HCT116 (cell line): ENCODE data around the gene CFAP410. TPM values are rescaled to one million over a fixed set of nuclear protein-coding genes. Genes with fewer than 3 reads are reported as not detected.

Source experiments
- ATAC-seq: fragments of 200-7000 bp; cut with Tn5 transposase; 2 replicates; pipeline ENCODE4 v1.9.1; 2020; ENCODE audit warnings: mild to moderate bottlenecking, moderate library complexity
- BruUV-seq: library from RNA; stranded (reverse); fragments of 400-500 nt; replicated peaks from 2 replicates; lab custom pipeline; 2021; lab: Mats Ljungman, UMichigan
- CTCF ChIA-PET: fragments of 300-600 bp; sonication (Branson Sonifier 250); formaldehyde crosslinking; loops from one replicate; lab custom pipeline; 2021; ENCODE audit warnings: antibody characterized with exemption; lab: Charles Lee
- POLR2A ChIA-PET: fragments of 300-600, 350-600 bp; sonication (Branson Sonifier 250); formaldehyde crosslinking; loops from one replicate; lab custom pipeline; 2021; ENCODE audit warnings: antibody characterized with exemption; lab: Charles Lee
- RAD21 ChIA-PET, 2 experiments: fragments of 300-600 bp; sonication (Branson Sonifier 250); formaldehyde crosslinking; loops; one replicate each; lab custom pipeline; 2023; ENCODE audit warnings: low total read pairs in 2 of 2; ENCODE audit not compliant: uncharacterized antibody in 2 of 2, unreplicated experiment in 2 of 2, low non-redundant PET in 1 of 2; lab: Charles Lee
- DNase-seq: peaks from one replicate; pipeline ENCODE4 v3.0.0-alpha.2; 2010; ENCODE audit warnings: low read depth, low spot score
- H2AFZ ChIP-seq: fragments of 200-600 bp; shearing (Covaris generic), sonication (generic); 2 replicates; pipeline ENCODE4 v1.6.1; 2017; ENCODE audit warnings: low read depth, mixed run types, mixed read lengths, antibody characterized with exemption, low read length; ENCODE audit not compliant: poor library complexity, severe bottlenecking
- H3K27ac ChIP-seq: 2 replicates; pipeline ENCODE4 v1.5.1; 2012; ENCODE audit warnings: low read depth, low read length
- H3K27me3 ChIP-seq: fragments of 200-600 bp; sonication (generic); 2 replicates; pipeline ENCODE4 v1.6.1; 2016; ENCODE audit warnings: mixed run types, low read length, mixed read lengths; ENCODE audit not compliant: insufficient read depth
- H3K36me3 ChIP-seq, 2 experiments: fragments of 200-500 bp in 1 of 2; fragments of 200-600 bp in 1 of 2; sonication (Bioruptor generic) in 1 of 2; sonication (generic) in 1 of 2; 2 replicates each; pipeline versions ENCODE4 v1.5.1 to v1.6.1; 2014 to 2016; ENCODE audit warnings: low read length in 2 of 2, inconsistent platforms in 1 of 2, mixed read lengths in 1 of 2, mixed run types in 1 of 2; ENCODE audit not compliant: insufficient read depth in 2 of 2, control insufficient read depth in 1 of 2
- H3K4me1 ChIP-seq, 2 experiments: fragments of 200-600 bp in 1 of 2; sonication (generic) in 1 of 2; 2 replicates each; pipeline versions ENCODE4 v1.5.1 to v1.6.1; 2012 to 2017; ENCODE audit warnings: low read length in 2 of 2, inconsistent platforms in 1 of 2, mild to moderate bottlenecking in 1 of 2, mixed read lengths in 1 of 2, mixed run types in 1 of 2, moderate library complexity in 1 of 2; ENCODE audit not compliant: insufficient read depth in 2 of 2, control insufficient read depth in 1 of 2
- H3K4me2 ChIP-seq: fragments of 200-600 bp; sonication (generic); 2 replicates; pipeline ENCODE4 v1.6.1; 2017; ENCODE audit warnings: mixed run types, low read length, mixed read lengths
- H3K4me3 ChIP-seq, 2 experiments: fragments of 200-600 bp in 1 of 2; sonication (generic) in 1 of 2; replicated peaks in 1 of 2; 2 replicates each; pipeline ENCODE4 v1.5.1; 2011 to 2016; ENCODE audit warnings: low read length in 2 of 2, control low read depth in 1 of 2, low read depth in 1 of 2, mild to moderate bottlenecking in 1 of 2, mixed read lengths in 1 of 2, mixed run types in 1 of 2
- H3K79me2 ChIP-seq: fragments of 200-600 bp; sonication (generic); 2 replicates; pipeline ENCODE4 v1.6.1; 2017; ENCODE audit warnings: mild to moderate bottlenecking, mixed run types, low read length, moderate library complexity, mixed read lengths; ENCODE audit not compliant: insufficient read depth
- H3K9ac ChIP-seq: fragments of 200-600 bp; sonication (generic); 2 replicates; pipeline ENCODE4 v1.6.1; 2016; ENCODE audit warnings: low read length, mixed read lengths
- H3K9me2 ChIP-seq: fragments of 200-600 bp; sonication (generic), shearing (Covaris generic); 2 replicates; pipeline ENCODE4 v1.6.1; 2017; ENCODE audit warnings: mixed run types, mild to moderate bottlenecking, moderate library complexity; ENCODE audit not compliant: insufficient read depth
- H3K9me3 ChIP-seq, 2 experiments: fragments of 200-500 bp in 1 of 2; fragments of 200-600 bp in 1 of 2; sonication (Bioruptor generic) in 1 of 2; sonication (generic) in 1 of 2; 2 replicates each; pipeline ENCODE4 v1.6.1; 2014 to 2017; ENCODE audit warnings: low read length in 2 of 2, mixed read lengths in 2 of 2, inconsistent platforms in 1 of 2, low read depth in 1 of 2, mild to moderate bottlenecking in 1 of 2, mixed run types in 1 of 2, moderate library complexity in 1 of 2; ENCODE audit not compliant: control insufficient read depth in 1 of 2, insufficient read depth in 1 of 2
- H4K20me1 ChIP-seq: fragments of 200-600 bp; sonication (generic), shearing (Covaris generic); 2 replicates; pipeline ENCODE4 v1.6.1; 2017; ENCODE audit warnings: mixed run types, mild to moderate bottlenecking, moderate library complexity; ENCODE audit not compliant: insufficient read depth
- CBX3 ChIP-seq: IDR thresholded peaks from 2 replicates; pipeline ENCODE4 v1.6.1; 2012; ENCODE audit warnings: low read depth
- CEBPB ChIP-seq: IDR thresholded peaks from 2 replicates; pipeline ENCODE4 v1.6.1; 2012; ENCODE audit warnings: low read depth
- EGR1 ChIP-seq: IDR thresholded peaks from 2 replicates; pipeline ENCODE4 v1.6.1; 2012; ENCODE audit warnings: low read depth
- ELF1 ChIP-seq: IDR thresholded peaks from 2 replicates; pipeline ENCODE4 v1.6.1; 2012; ENCODE audit warnings: low read depth, borderline replicate concordance
- EZH2phosphoT487 ChIP-seq: fragments of 200-600 bp; IDR thresholded peaks from 2 replicates; pipeline ENCODE4 v1.6.1; 2018; ENCODE audit warnings: antibody characterized with exemption, borderline replicate concordance
- FOSL1 ChIP-seq: IDR thresholded peaks from 2 replicates; pipeline ENCODE4 v1.6.1; 2012; ENCODE audit warnings: low read depth
- JUND ChIP-seq: IDR thresholded peaks from 2 replicates; pipeline ENCODE4 v1.6.1; 2012
- RAD21 ChIP-seq: IDR thresholded peaks from 2 replicates; pipeline ENCODE4 v1.6.1; 2012; ENCODE audit warnings: low read depth, mild to moderate bottlenecking
- SRF ChIP-seq: IDR thresholded peaks from 2 replicates; pipeline ENCODE4 v1.6.1; 2012; ENCODE audit warnings: low read depth
- TCF7L2 ChIP-seq: IDR thresholded peaks from 2 replicates; pipeline ENCODE4 v1.7.0; 2011; ENCODE audit warnings: borderline replicate concordance, inconsistent platforms; ENCODE audit not compliant: insufficient read depth, insufficient read length; ENCODE audit errors: extremely low read depth
- YY1 ChIP-seq: IDR thresholded peaks from 2 replicates; pipeline ENCODE4 v1.6.1; 2011; ENCODE audit warnings: low read length, low read depth, moderate library complexity, mild to moderate bottlenecking; ENCODE audit not compliant: insufficient replicate concordance; ENCODE audit errors: extremely low read depth
- ZNF274 ChIP-seq: fragments of 200-500 bp; sonication (Bioruptor generic); IDR thresholded peaks from 2 replicates; pipeline ENCODE4 v1.6.1; 2014; ENCODE audit warnings: mild to moderate bottlenecking, low read depth, low read length, inconsistent platforms
- intact Hi-C: fragments of 100-400 bp; cut with micrococcal nuclease; formaldehyde crosslinking; loops from 2 replicates; pipeline ENCODE4 v1.10.0; 2022
- total RNA-seq: library from RNA; stranded (reverse); gene quantifications from one replicate; pipeline ENCODE4 v1.2.1, GENCODE V29; 2021; ENCODE audit not compliant: unreplicated experiment
- TF ChIP-seq, protein P1 (sequence below): IDR thresholded peaks from 2 replicates; pipeline ENCODE4 v1.6.1; 2012; ENCODE audit warnings: low read depth
- TF ChIP-seq, protein P2 (sequence below): IDR thresholded peaks from 2 replicates; pipeline ENCODE4 v1.6.1; 2012
- TF ChIP-seq, protein P3 (sequence below), 3 experiments: fragments of 200-600 bp in 1 of 3; sonication (generic) in 1 of 3; IDR thresholded peaks in 2 of 3; conservative IDR thresholded peaks in 1 of 3; 2 replicates each; pipeline ENCODE4 v1.5.1; 2012 to 2017; ENCODE audit warnings: low read depth in 2 of 3, low read length in 2 of 3, antibody characterized with exemption in 1 of 3, borderline replicate concordance in 1 of 3, control low read depth in 1 of 3, mild to moderate bottlenecking in 1 of 3, mixed read lengths in 1 of 3, mixed run types in 1 of 3, moderate library complexity in 1 of 3; ENCODE audit not compliant: insufficient read depth in 1 of 3

The CFAP410 gene
- total RNA-seq, 1 experiment from 2014 or later: 15.3 TPM

DNA sequence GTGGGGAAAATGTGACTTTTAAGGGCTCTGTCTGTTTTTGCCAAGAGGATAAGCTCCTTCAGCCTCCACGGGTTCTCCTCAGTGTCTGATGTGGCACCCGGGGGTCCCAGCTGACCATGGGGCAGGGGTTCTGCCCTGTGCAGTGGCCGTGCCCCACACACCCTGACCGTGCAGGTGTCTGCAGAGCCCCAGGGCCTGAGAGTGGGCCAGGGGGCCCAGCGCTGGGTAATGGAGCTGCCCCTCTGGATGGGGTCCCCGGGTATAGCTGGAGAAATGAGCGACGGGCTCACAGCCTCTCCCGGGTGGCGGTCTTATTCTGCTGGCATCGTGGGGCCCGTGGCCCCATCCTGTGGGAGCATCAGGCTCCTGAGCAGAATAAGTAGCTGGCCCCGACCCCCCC, 42.3 kb downstream of the CFAP410 start (continued):
- TF ChIP-seq, protein P1, sequence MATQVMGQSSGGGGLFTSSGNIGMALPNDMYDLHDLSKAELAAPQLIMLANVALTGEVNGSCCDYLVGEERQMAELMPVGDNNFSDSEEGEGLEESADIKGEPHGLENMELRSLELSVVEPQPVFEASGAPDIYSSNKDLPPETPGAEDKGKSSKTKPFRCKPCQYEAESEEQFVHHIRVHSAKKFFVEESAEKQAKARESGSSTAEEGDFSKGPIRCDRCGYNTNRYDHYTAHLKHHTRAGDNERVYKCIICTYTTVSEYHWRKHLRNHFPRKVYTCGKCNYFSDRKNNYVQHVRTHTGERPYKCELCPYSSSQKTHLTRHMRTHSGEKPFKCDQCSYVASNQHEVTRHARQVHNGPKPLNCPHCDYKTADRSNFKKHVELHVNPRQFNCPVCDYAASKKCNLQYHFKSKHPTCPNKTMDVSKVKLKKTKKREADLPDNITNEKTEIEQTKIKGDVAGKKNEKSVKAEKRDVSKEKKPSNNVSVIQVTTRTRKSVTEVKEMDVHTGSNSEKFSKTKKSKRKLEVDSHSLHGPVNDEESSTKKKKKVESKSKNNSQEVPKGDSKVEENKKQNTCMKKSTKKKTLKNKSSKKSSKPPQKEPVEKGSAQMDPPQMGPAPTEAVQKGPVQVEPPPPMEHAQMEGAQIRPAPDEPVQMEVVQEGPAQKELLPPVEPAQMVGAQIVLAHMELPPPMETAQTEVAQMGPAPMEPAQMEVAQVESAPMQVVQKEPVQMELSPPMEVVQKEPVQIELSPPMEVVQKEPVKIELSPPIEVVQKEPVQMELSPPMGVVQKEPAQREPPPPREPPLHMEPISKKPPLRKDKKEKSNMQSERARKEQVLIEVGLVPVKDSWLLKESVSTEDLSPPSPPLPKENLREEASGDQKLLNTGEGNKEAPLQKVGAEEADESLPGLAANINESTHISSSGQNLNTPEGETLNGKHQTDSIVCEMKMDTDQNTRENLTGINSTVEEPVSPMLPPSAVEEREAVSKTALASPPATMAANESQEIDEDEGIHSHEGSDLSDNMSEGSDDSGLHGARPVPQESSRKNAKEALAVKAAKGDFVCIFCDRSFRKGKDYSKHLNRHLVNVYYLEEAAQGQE: no peak
- TF ChIP-seq TCF7L2 (no peak), EGR1 (no peak), YY1 (no peak), RAD21 (no peak), FOSL1 (no peak), ELF1 (no peak)
- TF ChIP-seq, all 23 proteins: peak for 0

DNA sequence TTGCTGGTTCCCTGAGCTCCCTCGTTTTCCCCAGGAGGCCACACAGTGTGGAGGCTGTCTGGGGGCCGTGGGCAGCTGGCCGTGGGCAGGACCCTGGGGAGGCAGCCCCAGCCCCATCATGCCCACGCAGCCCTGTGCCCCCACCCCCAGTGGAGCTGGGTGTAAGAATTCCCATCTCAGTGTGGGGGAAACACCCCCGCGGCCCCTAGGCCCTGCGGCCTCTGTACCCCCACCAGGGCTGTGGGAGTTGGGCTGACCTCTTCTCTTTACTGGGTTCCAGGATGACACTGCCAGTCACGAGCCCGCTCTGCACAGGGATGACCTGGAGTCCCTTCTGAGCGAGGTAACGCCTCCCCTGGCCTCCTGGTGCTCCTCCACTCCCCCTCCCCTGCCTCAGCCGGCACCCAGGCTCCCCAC, 43.1 kb downstream of the CFAP410 start:
- RAD21 ChIA-PET: no interaction called here
- H3K27ac ChIP-seq: no peak overlapping the region
- CTCF ChIA-PET: no interaction called here
- TF ChIP-seq, protein P1: no peak
- no peak for TF ChIP-seq CBX3
- TF ChIP-seq CEBPB: no peak
- no peak for TF ChIP-seq EZH2phosphoT487
- no peak for TF ChIP-seq ZNF274
- TF ChIP-seq, protein P2, sequence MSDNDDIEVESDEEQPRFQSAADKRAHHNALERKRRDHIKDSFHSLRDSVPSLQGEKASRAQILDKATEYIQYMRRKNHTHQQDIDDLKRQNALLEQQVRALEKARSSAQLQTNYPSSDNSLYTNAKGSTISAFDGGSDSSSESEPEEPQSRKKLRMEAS: no peak
- TF ChIP-seq, protein P3, sequence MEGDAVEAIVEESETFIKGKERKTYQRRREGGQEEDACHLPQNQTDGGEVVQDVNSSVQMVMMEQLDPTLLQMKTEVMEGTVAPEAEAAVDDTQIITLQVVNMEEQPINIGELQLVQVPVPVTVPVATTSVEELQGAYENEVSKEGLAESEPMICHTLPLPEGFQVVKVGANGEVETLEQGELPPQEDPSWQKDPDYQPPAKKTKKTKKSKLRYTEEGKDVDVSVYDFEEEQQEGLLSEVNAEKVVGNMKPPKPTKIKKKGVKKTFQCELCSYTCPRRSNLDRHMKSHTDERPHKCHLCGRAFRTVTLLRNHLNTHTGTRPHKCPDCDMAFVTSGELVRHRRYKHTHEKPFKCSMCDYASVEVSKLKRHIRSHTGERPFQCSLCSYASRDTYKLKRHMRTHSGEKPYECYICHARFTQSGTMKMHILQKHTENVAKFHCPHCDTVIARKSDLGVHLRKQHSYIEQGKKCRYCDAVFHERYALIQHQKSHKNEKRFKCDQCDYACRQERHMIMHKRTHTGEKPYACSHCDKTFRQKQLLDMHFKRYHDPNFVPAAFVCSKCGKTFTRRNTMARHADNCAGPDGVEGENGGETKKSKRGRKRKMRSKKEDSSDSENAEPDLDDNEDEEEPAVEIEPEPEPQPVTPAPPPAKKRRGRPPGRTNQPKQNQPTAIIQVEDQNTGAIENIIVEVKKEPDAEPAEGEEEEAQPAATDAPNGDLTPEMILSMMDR (IDR thresholded peaks at IDR 0.05 in 2 of 3, conservative IDR thresholded peaks at IDR 0.05 in 1 of 3; ENCODE audit: borderline replicate concordance in 1 of 3, insufficient read depth in 1 of 3, low read depth in 2 of 3, low read length in 2 of 3): no peak
- no peak for TF ChIP-seq SRF
- no peak for TF ChIP-seq JUND

More for the DNA sequence above, 43.1 kb downstream of the CFAP410 start:
- H3K4me1 ChIP-seq: peaks cover 6 to 31% of the 10 kb centered on the region in 2 experiments
- no peak overlapping the region for H3K9ac ChIP-seq
- ATAC-seq (no peak), DNase-seq (no peak)
- POLR2A ChIA-PET: no interaction called here
- no peak overlapping the region for H3K4me3 ChIP-seq
- H3K9me3 ChIP-seq: no peaks in the 10 kb centered on the region
- H2AFZ ChIP-seq: no peak overlapping the region
- intact Hi-C loops: no loop called here
- H3K4me2 ChIP-seq: no peak overlapping the region
- BruUV-seq: no TSS peak
- no peaks in the 10 kb centered on the region for H4K20me1 ChIP-seq
- H3K9me2 ChIP-seq: no peaks in the 10 kb centered on the region
- peaks cover 7% of the 10 kb centered on the region for H3K79me2 ChIP-seq
- H3K36me3 ChIP-seq: no peaks in the 10 kb centered on the region
- no peaks in the 10 kb centered on the region for H3K27me3 ChIP-seq
